GM06990 (cell line): ENCODE data around the gene RERE.

Source experiments
- DNase-seq: peaks from one replicate; pipeline ENCODE4 v3.0.0-alpha.2; 2011; ENCODE audit not compliant: insufficient read length; ENCODE audit errors: extremely low read depth
- H3K27me3 ChIP-seq: replicated peaks from 2 replicates; pipeline ENCODE4 v1.6.0; 2011; ENCODE audit warnings: low read length; ENCODE audit not compliant: control insufficient read depth, insufficient read depth
- H3K36me3 ChIP-seq: 2 replicates; pipeline ENCODE4 v1.5.1; 2011; ENCODE audit warnings: low read length; ENCODE audit not compliant: control insufficient read depth, insufficient read depth
- H3K4me3 ChIP-seq: replicated peaks from 2 replicates; pipeline ENCODE4 v1.5.1; 2011; ENCODE audit warnings: low read depth, mild to moderate bottlenecking, control low read depth, low read length
- TF ChIP-seq, protein P1 (sequence below): IDR thresholded peaks from 2 replicates; pipeline ENCODE4 v1.5.1; 2011; ENCODE audit warnings: low read length, control low read depth, mild to moderate bottlenecking, inconsistent platforms; ENCODE audit not compliant: insufficient read depth, poor library complexity, severe bottlenecking

RERE gene

DNA sequence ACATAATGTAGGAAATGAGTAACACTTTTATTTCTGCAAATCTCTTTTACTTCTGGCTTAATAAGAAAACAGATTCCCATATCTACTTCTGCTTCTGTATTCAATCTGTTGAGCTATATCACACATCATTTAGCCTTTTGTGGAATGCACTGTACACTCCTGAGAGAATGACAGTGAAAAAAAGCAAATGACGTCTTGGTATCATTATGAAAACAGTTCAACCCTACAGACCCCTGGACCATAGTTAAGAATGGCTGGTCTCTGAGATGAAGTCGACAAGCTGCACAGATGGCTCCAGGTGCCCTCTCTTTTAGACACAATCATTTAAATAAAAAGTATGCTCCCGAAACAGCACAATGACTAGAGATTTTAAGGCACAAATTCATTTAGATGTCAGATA lies 247.0 kb downstream of the RERE start:
- DNase-seq, result no peak
- no peaks in the 10 kb centered on the region for H3K27me3 ChIP-seq
- H3K4me3 ChIP-seq, result no peak overlapping the region
- TF ChIP-seq, protein P1, sequence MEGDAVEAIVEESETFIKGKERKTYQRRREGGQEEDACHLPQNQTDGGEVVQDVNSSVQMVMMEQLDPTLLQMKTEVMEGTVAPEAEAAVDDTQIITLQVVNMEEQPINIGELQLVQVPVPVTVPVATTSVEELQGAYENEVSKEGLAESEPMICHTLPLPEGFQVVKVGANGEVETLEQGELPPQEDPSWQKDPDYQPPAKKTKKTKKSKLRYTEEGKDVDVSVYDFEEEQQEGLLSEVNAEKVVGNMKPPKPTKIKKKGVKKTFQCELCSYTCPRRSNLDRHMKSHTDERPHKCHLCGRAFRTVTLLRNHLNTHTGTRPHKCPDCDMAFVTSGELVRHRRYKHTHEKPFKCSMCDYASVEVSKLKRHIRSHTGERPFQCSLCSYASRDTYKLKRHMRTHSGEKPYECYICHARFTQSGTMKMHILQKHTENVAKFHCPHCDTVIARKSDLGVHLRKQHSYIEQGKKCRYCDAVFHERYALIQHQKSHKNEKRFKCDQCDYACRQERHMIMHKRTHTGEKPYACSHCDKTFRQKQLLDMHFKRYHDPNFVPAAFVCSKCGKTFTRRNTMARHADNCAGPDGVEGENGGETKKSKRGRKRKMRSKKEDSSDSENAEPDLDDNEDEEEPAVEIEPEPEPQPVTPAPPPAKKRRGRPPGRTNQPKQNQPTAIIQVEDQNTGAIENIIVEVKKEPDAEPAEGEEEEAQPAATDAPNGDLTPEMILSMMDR, result no peak
- H3K36me3 ChIP-seq, result no peaks in the 10 kb centered on the region

DNA sequence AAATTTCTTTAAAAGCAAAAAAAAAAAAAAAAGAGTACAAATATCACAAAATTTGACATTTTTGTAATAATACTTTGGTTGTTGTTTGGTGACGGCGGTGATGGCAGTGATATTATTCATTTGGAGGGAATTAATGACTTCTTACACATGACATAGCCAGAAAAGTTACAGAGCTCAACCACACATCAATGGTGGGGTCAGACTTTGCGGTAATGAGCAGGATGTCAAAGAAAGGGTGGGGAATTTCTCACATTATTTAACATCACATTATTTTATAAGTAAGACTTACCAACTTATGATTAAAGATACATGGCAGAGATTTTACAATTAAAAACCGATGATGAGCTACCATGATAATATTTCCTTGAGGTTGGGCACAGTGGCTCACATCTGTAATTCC lies 248.2 kb downstream of the RERE start:
- TF ChIP-seq, protein P1, result no peak
- Histone ChIP-seq H3K4me3 (no peak overlapping the region), H3K36me3 (no peaks in the 10 kb centered on the region), H3K27me3 (no peaks in the 10 kb centered on the region)
- DNase-seq, result no peak

DNA sequence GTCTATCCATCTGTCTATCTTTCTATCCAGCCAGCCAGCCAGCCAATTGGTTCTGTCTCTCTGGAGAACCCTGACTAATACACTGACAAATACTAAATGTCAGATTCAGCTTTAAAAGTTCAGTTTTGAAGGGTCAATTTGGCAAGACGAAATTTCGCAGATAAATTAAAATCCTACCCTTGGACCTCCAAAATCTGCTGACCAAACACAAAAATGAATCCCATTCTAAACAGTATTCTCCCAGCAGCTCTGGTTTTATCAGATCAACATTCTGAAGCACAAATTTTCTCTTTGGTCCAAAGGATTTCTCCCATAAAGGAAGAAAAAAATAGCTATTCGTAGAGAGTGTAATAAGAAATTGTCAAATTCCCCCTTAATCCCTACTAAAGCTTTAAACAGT lies 248.6 kb downstream of the RERE start:
- no peak overlapping the region for H3K4me3 ChIP-seq
- TF ChIP-seq, protein P1, result no peak
- no peaks in the 10 kb centered on the region for H3K36me3 ChIP-seq
- no peaks in the 10 kb centered on the region for H3K27me3 ChIP-seq
- DNase-seq, result no peak

DNA sequence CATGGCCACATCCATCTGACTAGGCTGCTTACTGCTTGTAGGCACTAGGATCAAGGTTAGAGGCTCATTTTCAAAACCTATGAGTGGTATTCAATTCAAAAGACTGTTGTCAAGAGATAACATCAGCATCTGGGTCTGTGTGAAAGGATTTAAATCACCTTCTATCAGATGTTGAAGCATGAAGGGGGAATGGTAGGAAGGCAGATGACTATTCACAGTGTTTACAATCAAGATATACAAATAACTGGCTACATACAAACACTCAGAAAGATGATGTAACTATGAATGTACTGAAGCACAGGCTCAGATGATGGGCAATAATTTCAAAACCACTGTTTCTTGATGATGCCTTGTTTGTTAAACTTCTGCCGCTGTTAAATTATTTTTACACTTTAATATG lies 250.3 kb downstream of the RERE start:
- Histone ChIP-seq H3K4me3 (no peak overlapping the region), H3K36me3 (no peaks in the 10 kb centered on the region), H3K27me3 (no peaks in the 10 kb centered on the region)
- TF ChIP-seq, protein P1, result no peak
- no peak for DNase-seq

DNA sequence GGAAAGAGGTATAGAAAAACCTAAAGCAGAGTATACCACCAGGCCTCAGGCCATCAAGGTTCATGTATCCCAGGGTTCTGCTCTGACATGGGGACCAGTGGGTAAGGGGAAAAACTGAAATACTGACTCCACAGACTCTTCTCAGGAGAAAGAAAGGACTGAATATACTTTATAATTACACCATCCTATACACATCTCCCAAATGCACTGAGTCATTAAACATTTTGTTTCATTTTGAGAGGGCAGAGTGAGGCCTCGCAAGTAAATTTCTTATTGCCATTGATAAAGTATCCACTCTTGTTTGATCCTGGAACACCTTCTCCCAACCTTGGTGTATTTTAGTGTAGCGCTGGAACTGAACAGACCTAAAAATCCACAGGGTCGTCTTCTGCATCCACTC lies 251.6 kb downstream of the RERE start:
- TF ChIP-seq, protein P1, result no peak
- Histone ChIP-seq H3K36me3 (no peaks in the 10 kb centered on the region), H3K4me3 (no peak overlapping the region), H3K27me3 (no peaks in the 10 kb centered on the region)
- DNase-seq, result no peak

DNA sequence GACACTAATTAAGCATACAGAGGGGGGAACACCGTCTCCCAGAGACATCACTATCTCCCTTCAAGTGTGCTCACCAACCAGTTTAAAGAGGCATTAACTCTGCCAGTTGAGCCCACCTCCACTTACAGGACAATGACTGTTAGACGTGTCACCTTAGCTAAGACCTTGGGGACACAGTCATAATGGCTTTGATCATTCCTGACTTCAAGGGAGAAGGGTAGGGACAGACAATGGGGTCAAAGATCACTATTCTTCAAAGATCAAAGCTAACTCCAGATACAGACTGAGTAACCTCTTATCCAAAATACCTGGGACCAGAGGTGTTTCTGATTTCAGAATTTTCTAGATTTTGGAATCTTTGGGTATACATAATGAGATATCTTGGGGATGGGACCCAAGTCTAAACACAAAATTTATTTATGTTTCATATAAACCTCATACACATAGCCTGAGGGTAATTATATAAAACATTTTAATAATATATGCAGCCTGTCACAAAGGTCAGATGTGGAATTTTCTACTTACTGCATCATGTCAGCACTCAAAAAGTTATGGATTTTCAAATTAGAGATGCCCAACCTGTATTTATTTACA lies 253.4 kb downstream of the RERE start:
- no peak for DNase-seq
- Histone ChIP-seq H3K27me3 (no peaks in the 10 kb centered on the region), H3K36me3 (no peaks in the 10 kb centered on the region), H3K4me3 (no peak overlapping the region)
- TF ChIP-seq, protein P1, result no peak
